Measurements from ENCODE around the gene PICALM.

GRCh38 chr11:86011175-86011574 lies 57.7 kb downstream of the PICALM start:
- no peak for TF ChIP-seq ARNTL (CRISPR knock-in tag; IDR thresholded peaks at IDR 0.05; ENCODE audit: borderline replicate concordance, low read depth)
- no peak for TF ChIP-seq PATZ1 (CRISPR knock-in tag; IDR thresholded peaks at IDR 0.05; ENCODE audit: borderline replicate concordance)
- TF ChIP-seq CREB5 (CRISPR knock-in tag; IDR thresholded peaks at IDR 0.05; ENCODE audit: low read depth), result no peak
- TF ChIP-seq ZFP30 (CRISPR knock-in tag; IDR thresholded peaks at IDR 0.05), result no peak
- no peak for TF ChIP-seq PPARA (CRISPR knock-in tag; IDR thresholded peaks at IDR 0.05; ENCODE audit: borderline replicate concordance)
- no peak for TF ChIP-seq OSR1 (CRISPR knock-in tag; IDR thresholded peaks at IDR 0.05)
- no peak for TF ChIP-seq ZNF565 (CRISPR knock-in tag; conservative IDR thresholded peaks at IDR 0.05; ENCODE audit: low read depth)
- no peak for TF ChIP-seq GLIS3 (CRISPR knock-in tag; IDR thresholded peaks at IDR 0.05)

Data from SK-N-SH treated with all-trans-retinoic acid at 6 μM for 48 hours (cell line).